ENCODE results near the gene LDLRAD2. TPM values are rescaled to one million over a fixed set of nuclear protein-coding genes. Genes with fewer than 3 reads are reported as not detected.

LDLRAD2 gene
- total and polyA plus RNA-seq, 10 of the 15 experiments (the other 5 are each of a cell fraction or from before 2014, with no cell fraction given), result 0.04 to 0.23 (median 0.11) TPM; not detected in 7

DNA sequence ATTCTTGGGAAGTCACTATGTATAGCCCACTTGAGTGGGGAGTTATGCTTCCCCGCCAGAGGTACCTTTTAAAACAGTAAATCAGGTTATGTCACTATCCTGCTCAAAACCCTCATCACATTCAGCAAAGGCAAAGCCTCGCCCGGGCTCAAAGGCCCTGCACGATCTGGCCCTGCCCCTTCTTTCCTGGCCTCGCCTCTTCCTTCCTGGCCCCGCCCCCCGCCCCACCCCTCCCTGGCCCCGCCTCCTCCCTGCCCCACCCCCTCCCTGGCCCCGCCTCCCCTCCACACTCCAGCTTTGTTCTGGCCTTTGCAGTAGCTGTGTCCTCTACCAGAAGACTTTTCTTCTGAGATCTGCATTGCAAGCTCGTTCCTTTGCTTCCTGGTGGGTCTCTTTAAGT is 6.6 kb downstream of the LDLRAD2 start (continued):
- TF ChIP-seq, protein P1, sequence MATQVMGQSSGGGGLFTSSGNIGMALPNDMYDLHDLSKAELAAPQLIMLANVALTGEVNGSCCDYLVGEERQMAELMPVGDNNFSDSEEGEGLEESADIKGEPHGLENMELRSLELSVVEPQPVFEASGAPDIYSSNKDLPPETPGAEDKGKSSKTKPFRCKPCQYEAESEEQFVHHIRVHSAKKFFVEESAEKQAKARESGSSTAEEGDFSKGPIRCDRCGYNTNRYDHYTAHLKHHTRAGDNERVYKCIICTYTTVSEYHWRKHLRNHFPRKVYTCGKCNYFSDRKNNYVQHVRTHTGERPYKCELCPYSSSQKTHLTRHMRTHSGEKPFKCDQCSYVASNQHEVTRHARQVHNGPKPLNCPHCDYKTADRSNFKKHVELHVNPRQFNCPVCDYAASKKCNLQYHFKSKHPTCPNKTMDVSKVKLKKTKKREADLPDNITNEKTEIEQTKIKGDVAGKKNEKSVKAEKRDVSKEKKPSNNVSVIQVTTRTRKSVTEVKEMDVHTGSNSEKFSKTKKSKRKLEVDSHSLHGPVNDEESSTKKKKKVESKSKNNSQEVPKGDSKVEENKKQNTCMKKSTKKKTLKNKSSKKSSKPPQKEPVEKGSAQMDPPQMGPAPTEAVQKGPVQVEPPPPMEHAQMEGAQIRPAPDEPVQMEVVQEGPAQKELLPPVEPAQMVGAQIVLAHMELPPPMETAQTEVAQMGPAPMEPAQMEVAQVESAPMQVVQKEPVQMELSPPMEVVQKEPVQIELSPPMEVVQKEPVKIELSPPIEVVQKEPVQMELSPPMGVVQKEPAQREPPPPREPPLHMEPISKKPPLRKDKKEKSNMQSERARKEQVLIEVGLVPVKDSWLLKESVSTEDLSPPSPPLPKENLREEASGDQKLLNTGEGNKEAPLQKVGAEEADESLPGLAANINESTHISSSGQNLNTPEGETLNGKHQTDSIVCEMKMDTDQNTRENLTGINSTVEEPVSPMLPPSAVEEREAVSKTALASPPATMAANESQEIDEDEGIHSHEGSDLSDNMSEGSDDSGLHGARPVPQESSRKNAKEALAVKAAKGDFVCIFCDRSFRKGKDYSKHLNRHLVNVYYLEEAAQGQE (IDR thresholded peaks at IDR 0.05; ENCODE audit: low read depth, low read length), result no peak
- TF ChIP-seq RCOR1 (conservative IDR thresholded peaks at IDR 0.05; ENCODE audit: low read depth, low read length) (no peak), BMI1 (IDR thresholded peaks at IDR 0.05; ENCODE audit: borderline replicate concordance) (no peak), IKZF2 (IDR thresholded peaks at IDR 0.05) (no peak), JUND (IDR thresholded peaks at IDR 0.05; ENCODE audit: low read depth, low read length) (no peak), ETV6 (conservative IDR thresholded peaks at IDR 0.05 in 1 of 2, IDR thresholded peaks at IDR 0.05 in 1 of 2; ENCODE audit: borderline replicate concordance in 1 of 2, low read depth in 1 of 2) (no peak), GABPA (IDR thresholded peaks at IDR 0.05; ENCODE audit: low read depth) (no peak), MTA3 (IDR thresholded peaks at IDR 0.05; ENCODE audit: borderline replicate concordance, low read length) (no peak), POLR2AphosphoS5 (IDR thresholded peaks at IDR 0.05; ENCODE audit: low read length) (no peak), ZNF622 (IDR thresholded peaks at IDR 0.05) (no peak), IRF4 (IDR thresholded peaks at IDR 0.05; ENCODE audit: low read depth, low read length) (no peak), HCFC1 (IDR thresholded peaks at IDR 0.05; ENCODE audit: low read length) (no peak), ZNF24 (IDR thresholded peaks at IDR 0.05) (no peak)
- TF ChIP-seq, protein P2, sequence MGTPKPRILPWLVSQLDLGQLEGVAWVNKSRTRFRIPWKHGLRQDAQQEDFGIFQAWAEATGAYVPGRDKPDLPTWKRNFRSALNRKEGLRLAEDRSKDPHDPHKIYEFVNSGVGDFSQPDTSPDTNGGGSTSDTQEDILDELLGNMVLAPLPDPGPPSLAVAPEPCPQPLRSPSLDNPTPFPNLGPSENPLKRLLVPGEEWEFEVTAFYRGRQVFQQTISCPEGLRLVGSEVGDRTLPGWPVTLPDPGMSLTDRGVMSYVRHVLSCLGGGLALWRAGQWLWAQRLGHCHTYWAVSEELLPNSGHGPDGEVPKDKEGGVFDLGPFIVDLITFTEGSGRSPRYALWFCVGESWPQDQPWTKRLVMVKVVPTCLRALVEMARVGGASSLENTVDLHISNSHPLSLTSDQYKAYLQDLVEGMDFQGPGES (IDR thresholded peaks at IDR 0.05), result no peak
- TF ChIP-seq, protein P3, sequence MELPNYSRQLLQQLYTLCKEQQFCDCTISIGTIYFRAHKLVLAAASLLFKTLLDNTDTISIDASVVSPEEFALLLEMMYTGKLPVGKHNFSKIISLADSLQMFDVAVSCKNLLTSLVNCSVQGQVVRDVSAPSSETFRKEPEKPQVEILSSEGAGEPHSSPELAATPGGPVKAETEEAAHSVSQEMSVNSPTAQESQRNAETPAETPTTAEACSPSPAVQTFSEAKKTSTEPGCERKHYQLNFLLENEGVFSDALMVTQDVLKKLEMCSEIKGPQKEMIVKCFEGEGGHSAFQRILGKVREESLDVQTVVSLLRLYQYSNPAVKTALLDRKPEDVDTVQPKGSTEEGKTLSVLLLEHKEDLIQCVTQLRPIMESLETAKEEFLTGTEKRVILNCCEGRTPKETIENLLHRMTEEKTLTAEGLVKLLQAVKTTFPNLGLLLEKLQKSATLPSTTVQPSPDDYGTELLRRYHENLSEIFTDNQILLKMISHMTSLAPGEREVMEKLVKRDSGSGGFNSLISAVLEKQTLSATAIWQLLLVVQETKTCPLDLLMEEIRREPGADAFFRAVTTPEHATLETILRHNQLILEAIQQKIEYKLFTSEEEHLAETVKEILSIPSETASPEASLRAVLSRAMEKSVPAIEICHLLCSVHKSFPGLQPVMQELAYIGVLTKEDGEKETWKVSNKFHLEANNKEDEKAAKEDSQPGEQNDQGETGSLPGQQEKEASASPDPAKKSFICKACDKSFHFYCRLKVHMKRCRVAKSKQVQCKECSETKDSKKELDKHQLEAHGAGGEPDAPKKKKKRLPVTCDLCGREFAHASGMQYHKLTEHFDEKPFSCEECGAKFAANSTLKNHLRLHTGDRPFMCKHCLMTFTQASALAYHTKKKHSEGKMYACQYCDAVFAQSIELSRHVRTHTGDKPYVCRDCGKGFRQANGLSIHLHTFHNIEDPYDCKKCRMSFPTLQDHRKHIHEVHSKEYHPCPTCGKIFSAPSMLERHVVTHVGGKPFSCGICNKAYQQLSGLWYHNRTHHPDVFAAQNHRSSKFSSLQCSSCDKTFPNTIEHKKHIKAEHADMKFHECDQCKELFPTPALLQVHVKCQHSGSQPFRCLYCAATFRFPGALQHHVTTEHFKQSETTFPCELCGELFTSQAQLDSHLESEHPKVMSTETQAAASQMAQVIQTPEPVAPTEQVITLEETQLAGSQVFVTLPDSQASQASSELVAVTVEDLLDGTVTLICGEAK (IDR thresholded peaks at IDR 0.05; ENCODE audit: borderline replicate concordance), result no peak
- TF ChIP-seq, protein P4, sequence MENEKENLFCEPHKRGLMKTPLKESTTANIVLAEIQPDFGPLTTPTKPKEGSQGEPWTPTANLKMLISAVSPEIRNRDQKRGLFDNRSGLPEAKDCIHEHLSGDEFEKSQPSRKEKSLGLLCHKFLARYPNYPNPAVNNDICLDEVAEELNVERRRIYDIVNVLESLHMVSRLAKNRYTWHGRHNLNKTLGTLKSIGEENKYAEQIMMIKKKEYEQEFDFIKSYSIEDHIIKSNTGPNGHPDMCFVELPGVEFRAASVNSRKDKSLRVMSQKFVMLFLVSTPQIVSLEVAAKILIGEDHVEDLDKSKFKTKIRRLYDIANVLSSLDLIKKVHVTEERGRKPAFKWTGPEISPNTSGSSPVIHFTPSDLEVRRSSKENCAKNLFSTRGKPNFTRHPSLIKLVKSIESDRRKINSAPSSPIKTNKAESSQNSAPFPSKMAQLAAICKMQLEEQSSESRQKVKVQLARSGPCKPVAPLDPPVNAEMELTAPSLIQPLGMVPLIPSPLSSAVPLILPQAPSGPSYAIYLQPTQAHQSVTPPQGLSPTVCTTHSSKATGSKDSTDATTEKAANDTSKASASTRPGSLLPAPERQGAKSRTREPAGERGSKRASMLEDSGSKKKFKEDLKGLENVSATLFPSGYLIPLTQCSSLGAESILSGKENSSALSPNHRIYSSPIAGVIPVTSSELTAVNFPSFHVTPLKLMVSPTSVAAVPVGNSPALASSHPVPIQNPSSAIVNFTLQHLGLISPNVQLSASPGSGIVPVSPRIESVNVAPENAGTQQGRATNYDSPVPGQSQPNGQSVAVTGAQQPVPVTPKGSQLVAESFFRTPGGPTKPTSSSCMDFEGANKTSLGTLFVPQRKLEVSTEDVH (IDR thresholded peaks at IDR 0.05; ENCODE audit: low read depth, partially characterized antibody), result no peak

All from GM12878 (cell line).